GM19043 (cell line): Measurements from ENCODE around the gene MCM10.

ENCODE experiments used
- ATAC-seq: cut with Tn5 transposase; IDR thresholded peaks from one replicate; pipeline ENCODE4 v1.9.1; 2021; ENCODE audit warnings: low read depth; ENCODE audit not compliant: unreplicated experiment

The MCM10 gene

GRCh38 chr10:13256627-13257026 is 95.3 kb downstream of the MCM10 start:
- no peak for ATAC-seq

- no peak for ATAC-seq
Observed at GRCh38 chr10:13257621-13258140, 96.3 kb downstream of the MCM10 start.
